Right atrium auricular region (tissue), 2 donors: ENCODE measurements around the gene LSM4. TPM values are rescaled to one million over a fixed set of nuclear protein-coding genes. Genes with fewer than 3 reads are reported as not detected.

Experiments
- DNase-seq: peaks from one replicate; pipeline ENCODE4 v3.0.0-alpha.2; 2019; ENCODE audit warnings: low spot score
- H3K27ac ChIP-seq, 2 donors: fragments of 200-600 bp; sonication (generic); 1 replicate in 1 of 2; 2 replicates in 1 of 2; pipeline ENCODE4 v1.5.1; 2016 to 2019
- H3K27me3 ChIP-seq, 2 donors: fragments of 200-600 bp; sonication (generic); one replicate each; pipeline versions ENCODE4 v1.5.1 to v1.6.0; 2017 to 2019
- H3K36me3 ChIP-seq: fragments of 200-600 bp; sonication (generic); one replicate; pipeline ENCODE4 v1.5.1; 2016
- H3K4me1 ChIP-seq, 2 donors: fragments of 200-600 bp; sonication (generic); one replicate each; pipeline versions ENCODE4 v1.5.1 to v1.6.0; 2017 to 2019
- H3K4me3 ChIP-seq, 2 donors: fragments of 200-600 bp; sonication (generic); 1 replicate in 1 of 2; 2 replicates in 1 of 2; pipeline ENCODE4 v1.5.1; 2017 to 2019; ENCODE audit warnings: mild to moderate bottlenecking in 1 of 2, moderate library complexity in 1 of 2
- H3K9me3 ChIP-seq, 2 donors: fragments of 200-600 bp; sonication (generic); one replicate each; pipeline ENCODE4 v1.5.1; 2019
- total RNA-seq, 2 donors: library from RNA; depleted of rRNA; stranded (reverse); fragments of >200 nt; gene quantifications; one replicate each; pipeline ENCODE4 v1.1.0, GENCODE V29; 2016
- TF ChIP-seq, protein P1 (sequence below), 2 donors: fragments of 200-600 bp; sonication (generic); IDR thresholded peaks; one replicate each; pipeline ENCODE4 v1.5.1; 2019; ENCODE audit warnings: antibody characterized with exemption in 2 of 2

The LSM4 gene
- total RNA-seq, 2 donors from 2014 or later = 68.5 to 97.3 TPM

- H3K27ac ChIP-seq = peak overlapping the region in 1 of 2 donors; percentile 85
- no peaks in the 10 kb centered on the region for H3K9me3 ChIP-seq
- peaks cover 0 to 12% of the 10 kb centered on the region in 2 donors for H3K4me1 ChIP-seq
- H3K4me3 ChIP-seq = peak overlapping the region in 1 of 2 donors; percentile 86
- DNase-seq = no peak
- no peaks in the 10 kb centered on the region for H3K27me3 ChIP-seq
- TF ChIP-seq, protein P1, sequence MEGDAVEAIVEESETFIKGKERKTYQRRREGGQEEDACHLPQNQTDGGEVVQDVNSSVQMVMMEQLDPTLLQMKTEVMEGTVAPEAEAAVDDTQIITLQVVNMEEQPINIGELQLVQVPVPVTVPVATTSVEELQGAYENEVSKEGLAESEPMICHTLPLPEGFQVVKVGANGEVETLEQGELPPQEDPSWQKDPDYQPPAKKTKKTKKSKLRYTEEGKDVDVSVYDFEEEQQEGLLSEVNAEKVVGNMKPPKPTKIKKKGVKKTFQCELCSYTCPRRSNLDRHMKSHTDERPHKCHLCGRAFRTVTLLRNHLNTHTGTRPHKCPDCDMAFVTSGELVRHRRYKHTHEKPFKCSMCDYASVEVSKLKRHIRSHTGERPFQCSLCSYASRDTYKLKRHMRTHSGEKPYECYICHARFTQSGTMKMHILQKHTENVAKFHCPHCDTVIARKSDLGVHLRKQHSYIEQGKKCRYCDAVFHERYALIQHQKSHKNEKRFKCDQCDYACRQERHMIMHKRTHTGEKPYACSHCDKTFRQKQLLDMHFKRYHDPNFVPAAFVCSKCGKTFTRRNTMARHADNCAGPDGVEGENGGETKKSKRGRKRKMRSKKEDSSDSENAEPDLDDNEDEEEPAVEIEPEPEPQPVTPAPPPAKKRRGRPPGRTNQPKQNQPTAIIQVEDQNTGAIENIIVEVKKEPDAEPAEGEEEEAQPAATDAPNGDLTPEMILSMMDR (IDR thresholded peaks at IDR 0.05) = no peak
- H3K36me3 ChIP-seq = no peaks in the 10 kb centered on the region
These were observed 16.8 kb upstream of the LSM4 start for GRCh38 chr19:18339723-18340122.

- no peaks in the 10 kb centered on the region for H3K9me3 ChIP-seq
- H3K27me3 ChIP-seq = no peaks in the 10 kb centered on the region
- H3K27ac ChIP-seq = peak overlapping the region in 1 of 2 donors; percentile 40
- H3K4me1 ChIP-seq = peaks cover 0 to 12% of the 10 kb centered on the region in 2 donors
- no peaks in the 10 kb centered on the region for H3K36me3 ChIP-seq
- TF ChIP-seq, protein P1 (IDR thresholded peaks at IDR 0.05) = no peak
- no peak overlapping the region for H3K4me3 ChIP-seq
- no peak for DNase-seq
These were observed 15.7 kb upstream of the LSM4 start for GRCh38 chr19:18338541-18338940.

DNA sequence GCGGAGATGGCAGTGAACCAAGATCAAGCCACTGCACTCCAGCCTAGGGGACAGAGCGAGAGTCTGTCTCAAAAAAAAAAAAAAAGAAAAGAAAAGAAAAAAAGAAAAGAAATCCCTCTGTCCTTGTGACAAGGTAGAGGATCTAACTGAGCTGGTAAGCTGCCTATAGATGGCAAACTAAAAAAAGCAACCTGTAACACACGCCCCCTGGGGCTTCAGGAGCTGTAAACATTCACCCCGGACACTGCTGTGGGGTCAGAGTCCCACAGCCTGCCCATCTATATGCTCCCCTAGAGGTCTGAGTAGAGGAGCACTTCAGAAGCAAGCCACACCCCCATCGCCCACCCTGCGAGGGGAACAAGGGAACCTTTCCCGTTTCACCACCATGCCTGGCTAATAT is 13.2 kb upstream of the LSM4 start:
- H3K4me1 ChIP-seq = peaks cover 0 to 7% of the 10 kb centered on the region in 2 donors
- H3K27ac ChIP-seq = no peak overlapping the region
- H3K36me3 ChIP-seq = no peaks in the 10 kb centered on the region
- no peak for DNase-seq
- no peaks in the 10 kb centered on the region for H3K27me3 ChIP-seq
- TF ChIP-seq, protein P1 (IDR thresholded peaks at IDR 0.05) = no peak
- no peak overlapping the region for H3K4me3 ChIP-seq
- no peaks in the 10 kb centered on the region for H3K9me3 ChIP-seq

DNA sequence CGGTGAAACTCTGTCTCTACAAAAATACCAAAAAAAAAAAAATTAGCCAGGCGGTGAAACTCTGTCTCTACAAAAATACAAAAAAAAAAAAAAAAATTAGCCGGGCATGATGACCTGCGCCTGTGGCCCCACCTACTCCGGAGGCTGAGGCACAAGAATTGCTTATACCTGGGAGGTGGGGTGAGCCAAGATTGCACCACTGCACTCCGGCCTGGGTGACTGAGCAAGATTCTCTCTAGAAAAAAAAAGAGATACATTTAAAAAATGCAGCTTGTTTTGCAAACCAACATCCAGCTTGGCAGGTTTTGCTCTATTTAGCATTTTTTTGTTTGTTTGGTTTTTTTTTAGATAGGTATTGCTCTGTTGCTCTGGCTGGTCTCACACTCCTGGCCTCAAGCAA is 10.8 kb upstream of the LSM4 start:
- TF ChIP-seq, protein P1 (IDR thresholded peaks at IDR 0.05) = no peak
- Histone ChIP-seq H3K9me3 (no peaks in the 10 kb centered on the region), H3K4me3 (no peak overlapping the region), H3K4me1 (peaks cover 0 to 7% of the 10 kb centered on the region in 2 donors), H3K27ac (no peak overlapping the region), H3K27me3 (no peaks in the 10 kb centered on the region), H3K36me3 (no peaks in the 10 kb centered on the region)
- DNase-seq = no peak

GRCh38 chr19:18332917-18333530 is 10.1 kb upstream of the LSM4 start:
- Histone ChIP-seq H3K9me3 (no peaks in the 10 kb centered on the region), H3K27me3 (no peaks in the 10 kb centered on the region), H3K27ac (no peak overlapping the region), H3K36me3 (no peaks in the 10 kb centered on the region), H3K4me3 (no peak overlapping the region), H3K4me1 (peaks cover 0 to 12% of the 10 kb centered on the region in 2 donors)
- TF ChIP-seq, protein P1 (IDR thresholded peaks at IDR 0.05) = no peak
- no peak for DNase-seq

- Histone ChIP-seq H3K27ac (no peak overlapping the region), H3K4me3 (no peak overlapping the region), H3K36me3 (no peaks in the 10 kb centered on the region), H3K9me3 (no peaks in the 10 kb centered on the region), H3K27me3 (no peaks in the 10 kb centered on the region), H3K4me1 (peaks cover 0 to 12% of the 10 kb centered on the region in 2 donors)
- DNase-seq = no peak
- TF ChIP-seq, protein P1 (IDR thresholded peaks at IDR 0.05) = no peak
These were observed 8.0 kb upstream of the LSM4 start for GRCh38 chr19:18330868-18331267.
